Measurements from ENCODE around the gene THUMPD1. TPM values are rescaled to one million over a fixed set of nuclear protein-coding genes. Genes with fewer than 3 reads are reported as not detected.

The THUMPD1 gene
- total and polyA plus RNA-seq, 2 experiments from 2014 or later: 44.6 to 93.0 TPM

- TF ChIP-seq ETS1 (IDR thresholded peaks at IDR 0.05) (no peak), STAT1 (IDR thresholded peaks at IDR 0.05; ENCODE audit: unreplicated experiment) (no peak)
Observed at GRCh38 chr16:20734782-20735181, 6.8 kb downstream of the THUMPD1 start (continued).

- H2AFZ ChIP-seq: no peak overlapping the region
- ATAC-seq (no peak), DNase-seq (ENCODE audit: low spot score) (no peak)
- peaks cover 11% of the 10 kb centered on the region for H3K79me2 ChIP-seq (replicated peaks; ENCODE audit: insufficient read depth)
- TF ChIP-seq NANOG (IDR thresholded peaks at IDR 0.05; ENCODE audit: borderline replicate concordance) (no peak), EZH2 (IDR thresholded peaks at IDR 0.05; ENCODE audit: low read depth, unreplicated experiment) (no peak), POLR2AphosphoS5 (IDR thresholded peaks at IDR 0.05; ENCODE audit: low read depth) (no peak), JUNB (IDR thresholded peaks at IDR 0.05; ENCODE audit: unreplicated experiment) (no peak), ZNF114 (CRISPR knock-in tag; IDR thresholded peaks at IDR 0.05) (no peak)
- Mint-ChIP-seq H3K4me3 (no peak overlapping the region), H3K27ac (no peak overlapping the region), H3K36me3 (ENCODE audit: low read depth) (peaks cover 39% of the 10 kb centered on the region), H3K9me3 (no peaks in the 10 kb centered on the region), H3K4me1 (no peaks in the 10 kb centered on the region), H3K27me3 (ENCODE audit: insufficient read depth, low read depth, poor library complexity) (peaks cover 2% of the 10 kb centered on the region)
- no peaks in the 10 kb centered on the region for H3K27me3 ChIP-seq (ENCODE audit: insufficient read depth)
- H4K20me1 ChIP-seq (replicated peaks; ENCODE audit: insufficient read depth): peaks cover 3% of the 10 kb centered on the region
- H3K4me3 ChIP-seq: no peak overlapping the region
- no peak overlapping the region for H3K27ac ChIP-seq (ENCODE audit: low read depth)
- H3F3A ChIP-seq (replicated peaks; ENCODE audit: low read depth): no peaks in the 10 kb centered on the region
- H3K4me2 ChIP-seq: no peak overlapping the region
- peaks cover 28% of the 10 kb centered on the region for H3K36me3 ChIP-seq (ENCODE audit: insufficient read depth)
- H3K4me1 ChIP-seq (ENCODE audit: insufficient read depth): no peaks in the 10 kb centered on the region
- no peaks in the 10 kb centered on the region for H3K9me2 ChIP-seq (ENCODE audit: insufficient read depth)
Observed at GRCh38 chr16:20734056-20734455, 7.6 kb downstream of the THUMPD1 start.

DNA sequence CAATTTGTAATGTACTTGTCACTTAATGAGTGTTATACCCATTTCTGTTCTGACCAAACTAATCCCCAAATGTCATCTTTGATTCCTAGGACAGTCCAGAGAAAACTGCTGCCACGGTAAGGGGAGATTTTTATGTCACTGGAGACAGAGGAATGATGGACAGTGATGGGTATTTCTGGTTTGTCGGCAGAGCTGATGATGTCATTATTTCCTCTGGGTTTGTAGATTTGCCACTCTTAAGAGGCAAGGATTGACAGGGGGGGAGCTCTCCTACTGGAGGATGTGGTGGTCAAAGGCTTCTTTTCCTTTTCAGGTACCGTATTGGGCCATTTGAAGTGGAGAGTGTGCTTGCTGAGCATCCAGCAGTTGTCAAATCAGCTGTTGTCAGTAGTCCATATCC is 12.5 kb downstream of the THUMPD1 start:
- Histone ChIP-seq H4K20me1 (replicated peaks; ENCODE audit: insufficient read depth) (no peaks in the 10 kb centered on the region), H3K4me3 (no peak overlapping the region), H3K79me2 (replicated peaks; ENCODE audit: insufficient read depth) (no peaks in the 10 kb centered on the region), H3K4me2 (no peak overlapping the region), H3K36me3 (ENCODE audit: insufficient read depth) (no peaks in the 10 kb centered on the region), H3F3A (replicated peaks; ENCODE audit: low read depth) (no peaks in the 10 kb centered on the region), H3K9me2 (ENCODE audit: insufficient read depth) (no peaks in the 10 kb centered on the region), H3K27me3 (ENCODE audit: insufficient read depth) (no peaks in the 10 kb centered on the region), H3K27ac (ENCODE audit: low read depth) (no peak overlapping the region), H2AFZ (no peak overlapping the region), H3K4me1 (ENCODE audit: insufficient read depth) (no peaks in the 10 kb centered on the region)
- no peaks in the 10 kb centered on the region for H3K9me3 Mint-ChIP-seq
- ATAC-seq: no peak
- H3K36me3 Mint-ChIP-seq (ENCODE audit: low read depth): no peaks in the 10 kb centered on the region
- no peak overlapping the region for H3K27ac Mint-ChIP-seq
- H3K4me1 Mint-ChIP-seq: no peaks in the 10 kb centered on the region
- H3K27me3 Mint-ChIP-seq (ENCODE audit: insufficient read depth, low read depth, poor library complexity): peaks cover 2% of the 10 kb centered on the region
- no peak overlapping the region for H3K4me3 Mint-ChIP-seq
- no peak for DNase-seq (ENCODE audit: low spot score)
- TF ChIP-seq POLR2AphosphoS5 (IDR thresholded peaks at IDR 0.05; ENCODE audit: low read depth): no peak
- no peak for TF ChIP-seq ZNF114 (CRISPR knock-in tag; IDR thresholded peaks at IDR 0.05)
- no peak for TF ChIP-seq ETS1 (IDR thresholded peaks at IDR 0.05)
- TF ChIP-seq, protein P1, sequence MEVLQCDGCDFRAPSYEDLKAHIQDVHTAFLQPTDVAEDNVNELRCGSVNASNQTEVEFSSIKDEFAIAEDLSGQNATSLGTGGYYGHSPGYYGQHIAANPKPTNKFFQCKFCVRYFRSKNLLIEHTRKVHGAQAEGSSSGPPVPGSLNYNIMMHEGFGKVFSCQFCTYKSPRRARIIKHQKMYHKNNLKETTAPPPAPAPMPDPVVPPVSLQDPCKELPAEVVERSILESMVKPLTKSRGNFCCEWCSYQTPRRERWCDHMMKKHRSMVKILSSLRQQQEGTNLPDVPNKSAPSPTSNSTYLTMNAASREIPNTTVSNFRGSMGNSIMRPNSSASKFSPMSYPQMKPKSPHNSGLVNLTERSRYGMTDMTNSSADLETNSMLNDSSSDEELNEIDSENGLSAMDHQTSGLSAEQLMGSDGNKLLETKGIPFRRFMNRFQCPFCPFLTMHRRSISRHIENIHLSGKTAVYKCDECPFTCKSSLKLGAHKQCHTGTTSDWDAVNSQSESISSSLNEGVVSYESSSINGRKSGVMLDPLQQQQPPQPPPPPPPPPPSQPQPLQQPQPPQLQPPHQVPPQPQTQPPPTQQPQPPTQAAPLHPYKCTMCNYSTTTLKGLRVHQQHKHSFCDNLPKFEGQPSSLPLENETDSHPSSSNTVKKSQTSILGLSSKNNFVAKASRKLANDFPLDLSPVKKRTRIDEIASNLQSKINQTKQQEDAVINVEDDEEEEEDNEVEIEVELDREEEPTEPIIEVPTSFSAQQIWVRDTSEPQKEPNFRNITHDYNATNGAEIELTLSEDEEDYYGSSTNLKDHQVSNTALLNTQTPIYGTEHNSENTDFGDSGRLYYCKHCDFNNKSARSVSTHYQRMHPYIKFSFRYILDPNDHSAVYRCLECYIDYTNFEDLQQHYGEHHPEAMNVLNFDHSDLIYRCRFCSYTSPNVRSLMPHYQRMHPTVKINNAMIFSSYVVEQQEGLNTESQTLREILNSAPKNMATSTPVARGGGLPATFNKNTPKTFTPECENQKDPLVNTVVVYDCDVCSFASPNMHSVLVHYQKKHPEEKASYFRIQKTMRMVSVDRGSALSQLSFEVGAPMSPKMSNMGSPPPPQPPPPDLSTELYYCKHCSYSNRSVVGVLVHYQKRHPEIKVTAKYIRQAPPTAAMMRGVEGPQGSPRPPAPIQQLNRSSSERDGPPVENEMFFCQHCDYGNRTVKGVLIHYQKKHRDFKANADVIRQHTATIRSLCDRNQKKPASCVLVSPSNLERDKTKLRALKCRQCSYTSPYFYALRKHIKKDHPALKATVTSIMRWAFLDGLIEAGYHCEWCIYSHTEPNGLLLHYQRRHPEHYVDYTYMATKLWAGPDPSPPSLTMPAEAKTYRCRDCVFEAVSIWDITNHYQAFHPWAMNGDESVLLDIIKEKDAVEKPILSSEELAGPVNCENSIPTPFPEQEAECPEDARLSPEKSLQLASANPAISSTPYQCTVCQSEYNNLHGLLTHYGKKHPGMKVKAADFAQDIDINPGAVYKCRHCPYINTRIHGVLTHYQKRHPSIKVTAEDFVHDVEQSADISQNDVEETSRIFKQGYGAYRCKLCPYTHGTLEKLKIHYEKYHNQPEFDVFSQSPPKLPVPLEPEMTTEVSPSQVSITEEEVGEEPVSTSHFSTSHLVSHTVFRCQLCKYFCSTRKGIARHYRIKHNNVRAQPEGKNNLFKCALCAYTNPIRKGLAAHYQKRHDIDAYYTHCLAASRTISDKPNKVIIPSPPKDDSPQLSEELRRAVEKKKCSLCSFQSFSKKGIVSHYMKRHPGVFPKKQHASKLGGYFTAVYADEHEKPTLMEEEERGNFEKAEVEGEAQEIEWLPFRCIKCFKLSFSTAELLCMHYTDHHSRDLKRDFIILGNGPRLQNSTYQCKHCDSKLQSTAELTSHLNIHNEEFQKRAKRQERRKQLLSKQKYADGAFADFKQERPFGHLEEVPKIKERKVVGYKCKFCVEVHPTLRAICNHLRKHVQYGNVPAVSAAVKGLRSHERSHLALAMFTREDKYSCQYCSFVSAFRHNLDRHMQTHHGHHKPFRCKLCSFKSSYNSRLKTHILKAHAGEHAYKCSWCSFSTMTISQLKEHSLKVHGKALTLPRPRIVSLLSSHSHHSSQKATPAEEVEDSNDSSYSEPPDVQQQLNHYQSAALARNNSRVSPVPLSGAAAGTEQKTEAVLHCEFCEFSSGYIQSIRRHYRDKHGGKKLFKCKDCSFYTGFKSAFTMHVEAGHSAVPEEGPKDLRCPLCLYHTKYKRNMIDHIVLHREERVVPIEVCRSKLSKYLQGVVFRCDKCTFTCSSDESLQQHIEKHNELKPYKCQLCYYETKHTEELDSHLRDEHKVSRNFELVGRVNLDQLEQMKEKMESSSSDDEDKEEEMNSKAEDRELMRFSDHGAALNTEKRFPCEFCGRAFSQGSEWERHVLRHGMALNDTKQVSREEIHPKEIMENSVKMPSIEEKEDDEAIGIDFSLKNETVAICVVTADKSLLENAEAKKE (CRISPR knock-in tag; IDR thresholded peaks at IDR 0.05): no peak
- TF ChIP-seq, protein P2, sequence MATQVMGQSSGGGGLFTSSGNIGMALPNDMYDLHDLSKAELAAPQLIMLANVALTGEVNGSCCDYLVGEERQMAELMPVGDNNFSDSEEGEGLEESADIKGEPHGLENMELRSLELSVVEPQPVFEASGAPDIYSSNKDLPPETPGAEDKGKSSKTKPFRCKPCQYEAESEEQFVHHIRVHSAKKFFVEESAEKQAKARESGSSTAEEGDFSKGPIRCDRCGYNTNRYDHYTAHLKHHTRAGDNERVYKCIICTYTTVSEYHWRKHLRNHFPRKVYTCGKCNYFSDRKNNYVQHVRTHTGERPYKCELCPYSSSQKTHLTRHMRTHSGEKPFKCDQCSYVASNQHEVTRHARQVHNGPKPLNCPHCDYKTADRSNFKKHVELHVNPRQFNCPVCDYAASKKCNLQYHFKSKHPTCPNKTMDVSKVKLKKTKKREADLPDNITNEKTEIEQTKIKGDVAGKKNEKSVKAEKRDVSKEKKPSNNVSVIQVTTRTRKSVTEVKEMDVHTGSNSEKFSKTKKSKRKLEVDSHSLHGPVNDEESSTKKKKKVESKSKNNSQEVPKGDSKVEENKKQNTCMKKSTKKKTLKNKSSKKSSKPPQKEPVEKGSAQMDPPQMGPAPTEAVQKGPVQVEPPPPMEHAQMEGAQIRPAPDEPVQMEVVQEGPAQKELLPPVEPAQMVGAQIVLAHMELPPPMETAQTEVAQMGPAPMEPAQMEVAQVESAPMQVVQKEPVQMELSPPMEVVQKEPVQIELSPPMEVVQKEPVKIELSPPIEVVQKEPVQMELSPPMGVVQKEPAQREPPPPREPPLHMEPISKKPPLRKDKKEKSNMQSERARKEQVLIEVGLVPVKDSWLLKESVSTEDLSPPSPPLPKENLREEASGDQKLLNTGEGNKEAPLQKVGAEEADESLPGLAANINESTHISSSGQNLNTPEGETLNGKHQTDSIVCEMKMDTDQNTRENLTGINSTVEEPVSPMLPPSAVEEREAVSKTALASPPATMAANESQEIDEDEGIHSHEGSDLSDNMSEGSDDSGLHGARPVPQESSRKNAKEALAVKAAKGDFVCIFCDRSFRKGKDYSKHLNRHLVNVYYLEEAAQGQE (IDR thresholded peaks at IDR 0.05; ENCODE audit: unreplicated experiment): no peak
